ENCODE results near the gene PCIF1.

GRCh38 chr20:45902199-45902701 is 32.2 kb upstream of the PCIF1 start:
- TF ChIP-seq NR3C1 (CRISPR knock-in tag; IDR thresholded peaks at IDR 0.05): no peak
- no peak for TF ChIP-seq CCAR2 (IDR thresholded peaks at IDR 0.05; ENCODE audit: low read depth, low read length)
- no peak for TF ChIP-seq HDAC2 (IDR thresholded peaks at IDR 0.05)
- TF ChIP-seq CTCF (IDR thresholded peaks at IDR 0.05 in 2 of 3, conservative IDR thresholded peaks at IDR 0.05 in 1 of 3; ENCODE audit: insufficient read depth in 2 of 3, low read depth in 1 of 3, low read length in 3 of 3): no peak
- TF ChIP-seq ZNF511 (CRISPR knock-in tag; IDR thresholded peaks at IDR 0.05): no peak
- no peak for TF ChIP-seq BRF2 (IDR thresholded peaks at IDR 0.05; ENCODE audit: borderline replicate concordance, insufficient read depth, insufficient read length)
- no peak for TF ChIP-seq SRSF9 (IDR thresholded peaks at IDR 0.05; ENCODE audit: borderline replicate concordance, low read depth, low read length)
- no peak for TF ChIP-seq RBM17 (IDR thresholded peaks at IDR 0.05; ENCODE audit: borderline replicate concordance, low read depth, low read length)
- no peak for TF ChIP-seq RBBP5 (IDR thresholded peaks at IDR 0.05; ENCODE audit: borderline replicate concordance, insufficient read depth, low read length, poor library complexity, severe bottlenecking)

Data from K562 (cell line).